ENCODE results near the gene ZIC4. TPM values are rescaled to one million over a fixed set of nuclear protein-coding genes. Genes with fewer than 3 reads are reported as not detected.

The ZIC4 gene
- total and polyA plus RNA-seq, 7 donors, result not detected

GRCh38 chr3:147418808-147419701 is 12.7 kb upstream of the ZIC4 start:
- peaks cover 0 to 34% (median 25%) of the 10 kb centered on the region in 4 donors for H3K4me1 ChIP-seq
- H3K27ac ChIP-seq, result no peak overlapping the region
- H3K4me3 ChIP-seq, result peak overlapping the region in 2 of 4 donors; percentile 2 to 28
- WGBS, 2 donors, result 5 to 12% methylated on average over 54 of the region's 54 CpGs
- H3K9me3 ChIP-seq, result peaks cover 0 to 7% (median 3%) of the 10 kb centered on the region in 4 donors
- intact Hi-C loops (cut with DNase I), result loop anchor here (10.0 kb wide), 1 partner anchor 656 kb away; no protein-coding TSS in a partner anchor
- DNase-seq, result no peak
- peaks cover 74 to 100% (median 96%) of the 10 kb centered on the region in 3 donors for H3K27me3 ChIP-seq
- no peaks in the 10 kb centered on the region for H3K36me3 ChIP-seq
- no peak for TF ChIP-seq POLR2AphosphoS5 (IDR thresholded peaks at IDR 0.05)
- no peak for TF ChIP-seq POLR2A (IDR thresholded peaks at IDR 0.05)
- no peak for TF ChIP-seq EP300 (IDR thresholded peaks at IDR 0.05)
- TF ChIP-seq CTCF (IDR thresholded peaks at IDR 0.05), result no peak

- Histone ChIP-seq H3K36me3 (no peaks in the 10 kb centered on the region), H3K9me3 (peaks cover 0 to 7% (median 3%) of the 10 kb centered on the region in 4 donors), H3K27me3 (peaks cover 70 to 100% (median 96%) of the 10 kb centered on the region in 3 donors), H3K4me1 (peaks cover 0 to 35% (median 27%) of the 10 kb centered on the region in 4 donors), H3K4me3 (no peak overlapping the region), H3K27ac (no peak overlapping the region)
- WGBS, 2 donors, result 21 to 26% methylated on average over 4 of the region's 4 CpGs
- no peak for DNase-seq
- intact Hi-C loops (cut with DNase I), result loop anchor here (10.0 kb wide), 1 partner anchor 656 kb away; no protein-coding TSS in a partner anchor
- TF ChIP-seq CTCF (IDR thresholded peaks at IDR 0.05), result no peak
- TF ChIP-seq POLR2A (IDR thresholded peaks at IDR 0.05), result no peak
- no peak for TF ChIP-seq POLR2AphosphoS5 (IDR thresholded peaks at IDR 0.05)
- TF ChIP-seq EP300 (IDR thresholded peaks at IDR 0.05), result no peak
These were observed 12.0 kb upstream of the ZIC4 start for GRCh38 chr3:147418371-147418781.

GRCh38 chr3:147417551-147418295 is 11.4 kb upstream of the ZIC4 start:
- Histone ChIP-seq H3K9me3 (peaks cover 0 to 7% (median 3%) of the 10 kb centered on the region in 4 donors), H3K36me3 (no peaks in the 10 kb centered on the region), H3K27me3 (peaks cover 71 to 100% (median 96%) of the 10 kb centered on the region in 3 donors), H3K4me3 (no peak overlapping the region), H3K27ac (no peak overlapping the region), H3K4me1 (peaks cover 0 to 34% (median 29%) of the 10 kb centered on the region in 4 donors)
- WGBS, 2 donors, result 31 to 43% methylated on average over 7 of the region's 7 CpGs
- intact Hi-C loops (cut with DNase I), result loop anchor here (10.0 kb wide), 1 partner anchor 657 kb away; no protein-coding TSS in a partner anchor
- no peak for DNase-seq
- TF ChIP-seq EP300 (IDR thresholded peaks at IDR 0.05) (no peak), CTCF (IDR thresholded peaks at IDR 0.05) (no peak), POLR2AphosphoS5 (IDR thresholded peaks at IDR 0.05) (no peak)

- H3K27me3 ChIP-seq, result peaks cover 74 to 100% (median 96%) of the 10 kb centered on the region in 3 donors
- peaks cover 0 to 7% (median 3%) of the 10 kb centered on the region in 4 donors for H3K9me3 ChIP-seq
- H3K4me3 ChIP-seq, result no peak overlapping the region
- intact Hi-C loops (cut with DNase I), result loop anchor here (10.0 kb wide), 1 partner anchor 658 kb away; no protein-coding TSS in a partner anchor
- H3K36me3 ChIP-seq, result no peaks in the 10 kb centered on the region
- WGBS, 2 donors, result 3 to 16% methylated on average over 1 of the region's 1 CpG
- DNase-seq, result no peak
- no peak overlapping the region for H3K27ac ChIP-seq
- TF ChIP-seq EP300 (IDR thresholded peaks at IDR 0.05) (no peak), POLR2A (IDR thresholded peaks at IDR 0.05) (no peak), POLR2AphosphoS5 (IDR thresholded peaks at IDR 0.05) (no peak), CTCF (IDR thresholded peaks at IDR 0.05) (no peak)
- H3K4me1 ChIP-seq, result peaks cover 0 to 34% (median 32%) of the 10 kb centered on the region in 4 donors
These were observed 10.6 kb upstream of the ZIC4 start for GRCh38 chr3:147416931-147417330.

Measured in sigmoid colon (tissue), 7 donors.